A549 treated with RU486 at 1 μM for 4 hours (cell line): ENCODE results near the gene BCL2L14. TPM values are rescaled to one million over a fixed set of nuclear protein-coding genes. Genes with fewer than 3 reads are reported as not detected.

Experiments
- total RNA-seq: library from RNA; stranded (reverse); fragments of 200-300 nt; extraction: Qiagen RNA extraction; gene quantifications from 5 replicates; pipeline ENCODE4 v1.2.3, GENCODE V29; 2022; ENCODE audit warnings: low read depth

Gene BCL2L14
- not detected in 5 replicates for total RNA-seq

GRCh38 chr12:12070674-12071656 lies at the start of gene BCL2L14:
Gene BCL2L14, plus strand, starts transcription at chr12:12070939. Its CDS starts 8,367 bp downstream, at chr12:12079306.

Other genes starting within 250 kb of the BCL2L14 start
- 15.3 to 19.9 TPM (median 18.2 TPM) in 5 replicates for gene LRP6, start 196.1 kb downstream of the BCL2L14 start, total RNA-seq